Thyroid gland (tissue), 4 donors: ENCODE data around the gene MECR. TPM values are rescaled to one million over a fixed set of nuclear protein-coding genes. Genes with fewer than 3 reads are reported as not detected.
A peak's percentile ranks its signal among the peaks of the same experiment; 100 is the strongest.

Experiments used
- DNase-seq, 2 donors: peaks; one replicate each; pipeline ENCODE4 v3.0.0-alpha.2; 2019
- H3K27ac ChIP-seq, 3 donors: fragments of 200-600 bp; sonication (generic); 1 replicate in 2 of 3; 2 replicates in 1 of 3; pipeline ENCODE4 v1.5.1; 2016 to 2019; ENCODE audit warnings: mild to moderate bottlenecking in 1 of 3, moderate library complexity in 1 of 3
- H3K27me3 ChIP-seq: fragments of 200-600 bp; sonication (generic); one replicate; pipeline ENCODE4 v1.5.1; 2019
- H3K36me3 ChIP-seq, 2 donors: fragments of 200-600 bp; sonication (generic); one replicate each; pipeline ENCODE4 v1.5.1; 2016 to 2019
- H3K4me1 ChIP-seq, 2 donors: fragments of 200-600 bp; sonication (generic); one replicate each; pipeline ENCODE4 v1.5.1; 2017 to 2019
- H3K4me3 ChIP-seq, 3 donors: fragments of 200-600 bp; sonication (generic); replicated peaks in 1 of 3; 1 replicate in 2 of 3; 2 replicates in 1 of 3; pipeline ENCODE4 v1.5.1; 2016; ENCODE audit warnings: mild to moderate bottlenecking in 1 of 3
- H3K9me3 ChIP-seq: fragments of 200-600 bp; sonication (generic); one replicate; pipeline ENCODE4 v1.5.1; 2017
- CTCF ChIP-seq, 6 experiments: fragments of 200-600 bp in 3 of 6; fragments of 450-650 bp in 3 of 6; sonication (generic) in 3 of 6; IDR thresholded peaks; one replicate each; pipeline ENCODE4 v1.5.1; 2016 to 2019; ENCODE audit warnings: antibody characterized with exemption in 6 of 6, mild to moderate bottlenecking in 2 of 6, inconsistent platforms in 1 of 6, moderate library complexity in 1 of 6
- POLR2A ChIP-seq, 2 donors: fragments of 450-650 bp; IDR thresholded peaks; one replicate each; pipeline ENCODE4 v1.6.1; 2017; ENCODE audit warnings: antibody characterized with exemption in 2 of 2, mild to moderate bottlenecking in 2 of 2, moderate library complexity in 1 of 2
- WGBS, 2 donors: methylation state at CpG; one replicate each; pipeline ENCODE4 v1.1.5; 2017; 5-methylcytosine and 5-hydroxymethylcytosine counted together
- intact Hi-C: fragments of 100-400 bp; cut with DNase I; formaldehyde crosslinking; loops from one replicate; pipeline ENCODE4 v1.15.1; 2023
- total RNA-seq, 4 donors: library from RNA; depleted of rRNA; stranded (reverse); fragments of >200 nt; gene quantifications; one replicate each; pipeline ENCODE4 v1.2.3, GENCODE V29; 2016

MECR gene
- total RNA-seq, 4 donors from 2014 or later: 10.2 to 30.9 (median 18.0) TPM

GRCh38 chr1:29233693-29234092, 3.0 kb upstream of the MECR start:
- H3K4me1 ChIP-seq: peaks cover 14 to 19% of the 10 kb centered on the region in 2 donors
- intact Hi-C loops: loop anchor here (10.0 kb wide), 2 partner anchors 871 to 1471 kb away; no protein-coding TSS in a partner anchor
- WGBS, 2 donors: 86 to 89% methylated on average over 4 of the region's 4 CpGs

GRCh38 chr1:29232387-29232786, 1.7 kb upstream of the MECR start:
- 83% methylated on average over 3 of the region's 3 CpGs for WGBS, 2 donors
- H3K9me3 ChIP-seq: no peaks in the 10 kb centered on the region
- no peaks in the 10 kb centered on the region for H3K27me3 ChIP-seq
- H3K27ac ChIP-seq: no peak overlapping the region
- peaks cover 8 to 16% of the 10 kb centered on the region in 2 donors for H3K4me1 ChIP-seq
- intact Hi-C loops: loop anchor here (10.0 kb wide), 2 partner anchors 872 to 1472 kb away; no protein-coding TSS in a partner anchor
- no peaks in the 10 kb centered on the region for H3K36me3 ChIP-seq
- no peak overlapping the region for H3K4me3 ChIP-seq
- TF ChIP-seq CTCF (IDR thresholded peaks at IDR 0.05) (no peak), POLR2A (IDR thresholded peaks at IDR 0.05) (no peak)
- DNase-seq: no peak

More at GRCh38 chr1:29233693-29234092, 3.0 kb upstream of the MECR start:
- no peaks in the 10 kb centered on the region for H3K27me3 ChIP-seq
- TF ChIP-seq POLR2A (IDR thresholded peaks at IDR 0.05) (no peak), CTCF (IDR thresholded peaks at IDR 0.05) (no peak)
- H3K4me3 ChIP-seq: no peak overlapping the region
- no peak overlapping the region for H3K27ac ChIP-seq
- no peaks in the 10 kb centered on the region for H3K36me3 ChIP-seq
- H3K9me3 ChIP-seq: no peaks in the 10 kb centered on the region
- DNase-seq: no peak

- WGBS, 2 donors: 10 to 16% methylated on average over 4 of the region's 4 CpGs
- H3K27ac ChIP-seq: peak overlapping the region in 1 of 3 donors; percentile 57
- no peaks in the 10 kb centered on the region for H3K36me3 ChIP-seq
- H3K9me3 ChIP-seq: no peaks in the 10 kb centered on the region
- intact Hi-C loops: loop anchor here (10.0 kb wide), 2 partner anchors 875 to 1475 kb away; no protein-coding TSS in a partner anchor
- H3K4me1 ChIP-seq: peaks cover 4 to 8% of the 10 kb centered on the region in 2 donors
- TF ChIP-seq CTCF (IDR thresholded peaks at IDR 0.05) (no peak), POLR2A (IDR thresholded peaks at IDR 0.05) (no peak)
- H3K4me3 ChIP-seq: peak overlapping the region; percentile 10 to 77 (median 28)
- no peaks in the 10 kb centered on the region for H3K27me3 ChIP-seq
- no peak for DNase-seq
Measured at GRCh38 chr1:29230204-29230552, 556 bp downstream of the MECR start.

- TF ChIP-seq CTCF (IDR thresholded peaks at IDR 0.05) (no peak), POLR2A (IDR thresholded peaks at IDR 0.05) (no peak)
- no peaks in the 10 kb centered on the region for H3K27me3 ChIP-seq
- 92 to 96% methylated on average over 5 of the region's 5 CpGs for WGBS, 2 donors
- intact Hi-C loops: no loop called here
- H3K4me3 ChIP-seq: no peak overlapping the region
- H3K27ac ChIP-seq: no peak overlapping the region
- peaks cover 4 to 8% of the 10 kb centered on the region in 2 donors for H3K4me1 ChIP-seq
- no peak for DNase-seq
- no peaks in the 10 kb centered on the region for H3K36me3 ChIP-seq
- no peaks in the 10 kb centered on the region for H3K9me3 ChIP-seq
Measured at GRCh38 chr1:29227511-29227910, 3.2 kb downstream of the MECR start.

GRCh38 chr1:29225361-29225760, 5.4 kb downstream of the MECR start:
- H3K4me3 ChIP-seq: no peak overlapping the region
- no peak for DNase-seq
- intact Hi-C loops: no loop called here
- no peak overlapping the region for H3K27ac ChIP-seq
- H3K9me3 ChIP-seq: no peaks in the 10 kb centered on the region
- TF ChIP-seq CTCF (IDR thresholded peaks at IDR 0.05): no peak
- TF ChIP-seq POLR2A (IDR thresholded peaks at IDR 0.05): no peak
- H3K27me3 ChIP-seq: no peaks in the 10 kb centered on the region
- peaks cover 4 to 7% of the 10 kb centered on the region in 2 donors for H3K4me1 ChIP-seq
- H3K36me3 ChIP-seq: no peaks in the 10 kb centered on the region
- WGBS, 2 donors: 96% methylated on average over 4 of the region's 4 CpGs
